ENCODE results near the gene CNOT3. TPM values are rescaled to one million over a fixed set of nuclear protein-coding genes. Genes with fewer than 3 reads are reported as not detected.

The CNOT3 gene
- total RNA-seq, 1 donor: 6.2 TPM

DNA sequence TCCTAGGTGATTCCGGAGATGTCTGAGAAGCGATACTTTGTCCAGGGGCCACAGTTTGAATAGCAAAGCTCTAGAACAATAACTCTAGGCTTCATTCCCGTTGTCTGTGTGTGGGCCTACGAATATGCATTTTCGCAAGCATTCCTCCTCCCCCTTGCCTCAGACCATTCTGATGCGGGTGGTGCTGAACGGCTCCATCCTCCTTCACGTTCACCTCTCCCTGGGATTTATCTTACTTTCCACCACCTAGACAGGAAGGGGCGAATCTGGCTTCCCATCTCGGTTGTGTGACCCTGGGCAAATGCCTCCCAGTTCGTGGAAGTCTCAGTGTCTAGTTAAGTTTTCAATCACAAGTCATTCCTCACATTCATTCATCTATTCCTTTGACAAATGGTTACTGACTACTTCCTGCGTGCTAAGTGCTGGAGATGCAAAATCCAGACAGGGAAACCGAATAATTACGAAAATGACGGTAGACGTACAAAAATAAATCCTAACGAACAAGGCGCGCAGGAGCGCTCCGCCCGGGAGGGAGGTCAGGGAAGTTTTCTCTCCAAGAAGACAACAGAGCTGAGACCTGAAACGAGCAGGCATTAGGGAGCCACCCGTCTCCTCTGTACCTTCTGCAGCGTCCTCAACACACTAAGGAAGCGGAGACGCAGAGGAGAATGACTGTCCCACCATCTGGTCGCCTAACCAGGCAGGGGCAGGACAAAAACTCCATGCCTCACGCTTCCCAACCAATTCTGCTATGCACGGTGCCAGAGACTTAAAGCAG, 1.3 kb upstream of the CNOT3 start:
- TF ChIP-seq, protein P1, sequence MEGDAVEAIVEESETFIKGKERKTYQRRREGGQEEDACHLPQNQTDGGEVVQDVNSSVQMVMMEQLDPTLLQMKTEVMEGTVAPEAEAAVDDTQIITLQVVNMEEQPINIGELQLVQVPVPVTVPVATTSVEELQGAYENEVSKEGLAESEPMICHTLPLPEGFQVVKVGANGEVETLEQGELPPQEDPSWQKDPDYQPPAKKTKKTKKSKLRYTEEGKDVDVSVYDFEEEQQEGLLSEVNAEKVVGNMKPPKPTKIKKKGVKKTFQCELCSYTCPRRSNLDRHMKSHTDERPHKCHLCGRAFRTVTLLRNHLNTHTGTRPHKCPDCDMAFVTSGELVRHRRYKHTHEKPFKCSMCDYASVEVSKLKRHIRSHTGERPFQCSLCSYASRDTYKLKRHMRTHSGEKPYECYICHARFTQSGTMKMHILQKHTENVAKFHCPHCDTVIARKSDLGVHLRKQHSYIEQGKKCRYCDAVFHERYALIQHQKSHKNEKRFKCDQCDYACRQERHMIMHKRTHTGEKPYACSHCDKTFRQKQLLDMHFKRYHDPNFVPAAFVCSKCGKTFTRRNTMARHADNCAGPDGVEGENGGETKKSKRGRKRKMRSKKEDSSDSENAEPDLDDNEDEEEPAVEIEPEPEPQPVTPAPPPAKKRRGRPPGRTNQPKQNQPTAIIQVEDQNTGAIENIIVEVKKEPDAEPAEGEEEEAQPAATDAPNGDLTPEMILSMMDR (IDR thresholded peaks at IDR 0.05; ENCODE audit: extremely low read depth, low read depth, low read length): no peak
- Histone ChIP-seq H4K20me1 (ENCODE audit: insufficient read depth, low read length) (peaks cover 29% of the 10 kb centered on the region), H3K4me2 (ENCODE audit: insufficient read depth, low read length) (peak overlapping the region; percentile 99), H3K79me2 (ENCODE audit: insufficient read depth, low read length) (peaks cover 37% of the 10 kb centered on the region), H3K4me1 (ENCODE audit: insufficient read depth, low read length) (peaks cover 19% of the 10 kb centered on the region), H3K27me3 (ENCODE audit: insufficient read depth, low read length) (no peaks in the 10 kb centered on the region), H3K9me3 (ENCODE audit: low read depth, low read length) (no peaks in the 10 kb centered on the region), H3K4me3 (ENCODE audit: insufficient read depth, low read length) (peak overlapping the region; percentile 76), H2AFZ (ENCODE audit: low read length) (peak overlapping the region; percentile 81), H3K27ac (ENCODE audit: low read depth, low read length) (peak overlapping the region; percentile 71), H3K36me3 (ENCODE audit: insufficient read depth, low read length) (peaks cover 26% of the 10 kb centered on the region)
- DNase-seq (ENCODE audit: insufficient read length, low spot score, missing footprints): peak; percentile 92

DNA sequence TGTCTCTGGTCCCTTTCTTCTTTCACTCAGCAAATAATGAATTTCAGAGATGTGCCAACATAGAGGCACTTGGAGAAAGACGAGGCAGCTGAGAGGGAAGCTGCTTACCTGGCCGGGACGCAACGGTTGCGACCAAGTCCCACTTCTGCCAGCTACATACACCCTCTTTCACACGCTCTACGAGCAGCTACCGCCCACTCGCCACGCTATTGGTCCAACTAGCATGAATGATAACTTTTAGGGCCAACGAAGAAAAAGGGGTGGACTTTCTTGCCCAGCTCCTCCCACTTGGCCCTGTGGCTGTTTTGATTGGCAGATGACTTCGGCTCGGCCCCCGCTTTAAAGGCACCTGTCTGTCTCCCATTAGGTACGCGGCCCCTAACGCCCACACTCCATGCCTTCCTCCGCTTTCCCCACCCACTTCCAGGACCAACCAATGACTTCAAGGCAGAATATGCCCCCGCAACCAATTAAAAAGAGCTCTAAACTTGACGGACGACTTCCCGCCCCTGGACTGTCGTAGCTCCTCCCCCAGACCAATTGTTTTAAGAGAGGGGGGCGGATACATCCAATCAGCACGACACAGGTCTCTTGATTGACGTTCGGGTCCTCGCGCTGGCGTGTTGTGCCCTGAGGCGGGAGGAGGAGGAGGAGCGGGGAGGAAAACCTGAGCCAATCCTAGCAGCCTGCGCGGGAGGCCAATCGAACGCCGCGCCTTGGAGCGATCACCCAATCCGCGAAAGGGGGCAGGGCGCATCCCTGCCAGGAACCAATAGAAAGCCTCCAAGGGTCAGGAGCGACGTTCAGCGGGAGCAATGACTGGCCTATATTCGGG, 481 bp upstream of the CNOT3 start:
- peaks cover 45% of the 10 kb centered on the region for H3K79me2 ChIP-seq (ENCODE audit: insufficient read depth, low read length)
- TF ChIP-seq, protein P1 (IDR thresholded peaks at IDR 0.05; ENCODE audit: extremely low read depth, low read depth, low read length): no peak
- peak overlapping the region; percentile 99 for H3K4me2 ChIP-seq (ENCODE audit: insufficient read depth, low read length)
- no peaks in the 10 kb centered on the region for H3K27me3 ChIP-seq (ENCODE audit: insufficient read depth, low read length)
- H3K4me1 ChIP-seq (ENCODE audit: insufficient read depth, low read length): peaks cover 19% of the 10 kb centered on the region
- peak overlapping the region; percentile 81 for H2AFZ ChIP-seq (ENCODE audit: low read length)
- no peaks in the 10 kb centered on the region for H3K9me3 ChIP-seq (ENCODE audit: low read depth, low read length)
- H3K4me3 ChIP-seq (ENCODE audit: insufficient read depth, low read length): peak overlapping the region; percentile 87
- peaks cover 26% of the 10 kb centered on the region for H3K36me3 ChIP-seq (ENCODE audit: insufficient read depth, low read length)
- peaks cover 37% of the 10 kb centered on the region for H4K20me1 ChIP-seq (ENCODE audit: insufficient read depth, low read length)
- peak; percentile 100 for DNase-seq (ENCODE audit: insufficient read length, low spot score, missing footprints)
- peak overlapping the region; percentile 73 for H3K27ac ChIP-seq (ENCODE audit: low read depth, low read length)

DNA sequence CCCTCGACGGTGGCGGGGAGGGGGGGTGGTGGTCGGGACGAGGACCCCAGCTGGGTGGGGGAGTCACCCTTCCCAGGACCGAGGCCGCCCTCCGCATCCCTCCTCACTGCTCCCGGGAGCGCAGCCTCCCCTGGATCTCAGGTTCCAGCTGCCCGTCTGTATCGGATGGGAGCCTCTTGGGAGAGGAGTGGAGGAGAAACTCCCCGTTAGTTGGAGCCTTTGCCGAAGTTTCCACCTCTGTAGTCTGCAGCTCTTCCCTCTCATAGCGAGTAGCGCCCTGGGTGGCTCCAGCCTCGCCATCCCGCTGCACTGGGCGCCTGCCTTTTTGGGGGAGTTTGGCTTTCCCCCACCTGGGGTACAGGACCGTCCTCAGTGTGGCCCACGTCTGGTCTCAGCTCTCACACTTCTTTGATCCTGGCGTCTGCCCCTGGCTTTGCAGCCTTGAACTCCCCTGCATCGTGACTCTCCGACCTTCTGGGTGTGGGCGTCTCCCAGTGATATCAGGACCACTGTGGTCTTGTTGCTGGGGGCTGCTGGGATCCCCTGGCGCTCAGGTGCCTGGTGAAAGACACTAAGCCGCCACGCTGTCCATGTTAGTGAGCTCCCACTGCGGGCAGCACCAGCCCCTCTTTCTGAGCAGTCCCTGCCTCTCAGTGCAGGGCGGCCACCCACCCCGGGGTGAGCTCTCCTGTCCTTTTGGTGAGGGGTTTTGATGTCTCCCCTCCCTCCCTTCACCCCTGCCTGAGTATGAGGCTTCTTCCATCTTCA, 1.1 kb downstream of the CNOT3 start:
- Histone ChIP-seq H3K36me3 (ENCODE audit: insufficient read depth, low read length) (peaks cover 42% of the 10 kb centered on the region), H3K27ac (ENCODE audit: low read depth, low read length) (no peak overlapping the region)
- DNase-seq (ENCODE audit: insufficient read length, low spot score, missing footprints): no peak

More for the DNA sequence above, 1.1 kb downstream of the CNOT3 start:
- no peaks in the 10 kb centered on the region for H3K9me3 ChIP-seq (ENCODE audit: low read depth, low read length)
- H3K4me2 ChIP-seq (ENCODE audit: insufficient read depth, low read length): peak overlapping the region; percentile 90
- TF ChIP-seq, protein P1 (IDR thresholded peaks at IDR 0.05; ENCODE audit: extremely low read depth, low read depth, low read length): no peak
- H2AFZ ChIP-seq (ENCODE audit: low read length): no peak overlapping the region
- H3K79me2 ChIP-seq (ENCODE audit: insufficient read depth, low read length): peaks cover 59% of the 10 kb centered on the region
- H3K4me1 ChIP-seq (ENCODE audit: insufficient read depth, low read length): peaks cover 19% of the 10 kb centered on the region
- peak overlapping the region; percentile 87 for H3K4me3 ChIP-seq (ENCODE audit: insufficient read depth, low read length)
- H3K27me3 ChIP-seq (ENCODE audit: insufficient read depth, low read length): no peaks in the 10 kb centered on the region
- H4K20me1 ChIP-seq (ENCODE audit: insufficient read depth, low read length): peaks cover 47% of the 10 kb centered on the region

Measured in osteoblast (primary cell).